Measurements from ENCODE around the gene EGLN3.

GRCh38 chr14:33946679-33947476 lies 4.0 kb downstream of the EGLN3 start:
- TF ChIP-seq CTCF (IDR thresholded peaks at IDR 0.05 in 2 of 3, conservative IDR thresholded peaks at IDR 0.05 in 1 of 3; ENCODE audit: control insufficient read depth in 2 of 3, extremely low read depth in 1 of 3, insufficient read depth in 1 of 3, low read depth in 3 of 3, low read length in 3 of 3) (no peak; a peak in 1 of 6 replicates), EP300 (IDR thresholded peaks at IDR 0.05; ENCODE audit: borderline replicate concordance in 1 of 2, control insufficient read depth in 1 of 2, low read depth in 2 of 2, low read length in 2 of 2) (no peak), MAX (IDR thresholded peaks at IDR 0.05; ENCODE audit: low read depth, low read length) (no peak), IRF5 (IDR thresholded peaks at IDR 0.05; ENCODE audit: borderline replicate concordance) (no peak), SKIL (IDR thresholded peaks at IDR 0.05; ENCODE audit: low read depth, poor library complexity, severe bottlenecking) (no peak), TAF1 (IDR thresholded peaks at IDR 0.05; ENCODE audit: borderline replicate concordance, low read depth, low read length) (no peak), REST (IDR thresholded peaks at IDR 0.05; ENCODE audit: low read depth, low read length) (no peak)

Data from GM12878 (cell line).